GM19467 (cell line): ENCODE measurements around the gene UBFD1.
A peak's percentile ranks its signal among the peaks of the same experiment; 100 is the strongest.
"Not testable (repeated sequence)": the region's sequence is repeated elsewhere in the genome, so short reads cannot be mapped to it uniquely, and the experiment has no call there.

Experiments used
- ATAC-seq: cut with Tn5 transposase; IDR thresholded peaks from one replicate; pipeline ENCODE4 v1.9.1; 2021; ENCODE audit warnings: mild to moderate bottlenecking, moderate library complexity; ENCODE audit not compliant: unreplicated experiment

UBFD1 gene

GRCh38 chr16:23556881-23557778, at the start of gene UBFD1, which contains the start of gene EARS2:
Gene UBFD1, plus strand, starts transcription at chr16:23557727. Its CDS starts 16 bp downstream, at chr16:23557743.
Gene EARS2, minus strand, starts transcription at chr16:23557350. Its CDS starts 7 bp downstream, at chr16:23557343.
- ATAC-seq, result peak; percentile 85

- no peak for ATAC-seq
These were observed 48.7 kb upstream of the UBFD1 start for GRCh38 chr16:23508589-23509440.

- ATAC-seq, result no peak
These were observed 48.1 kb upstream of the UBFD1 start for GRCh38 chr16:23509441-23509754.

GRCh38 chr16:23509782-23510163, 47.8 kb upstream of the UBFD1 start:
- no peak for ATAC-seq

GRCh38 chr16:23510164-23510914, 47.2 kb upstream of the UBFD1 start, which contains the start of gene GGA2:
Gene GGA2, minus strand, starts transcription at chr16:23510494. Its CDS starts 83 bp downstream, at chr16:23510411.
- peak; percentile 74 for ATAC-seq

- not testable (repeated sequence) for ATAC-seq
These were observed 46.6 kb upstream of the UBFD1 start for GRCh38 chr16:23510915-23511270.

GRCh38 chr16:23511731-23512130, 45.8 kb upstream of the UBFD1 start:
- ATAC-seq, result no peak

- no peak for ATAC-seq
These were observed 45.3 kb upstream of the UBFD1 start for GRCh38 chr16:23512168-23512695.

- no peak for ATAC-seq
These were observed 43.0 kb upstream of the UBFD1 start for GRCh38 chr16:23514381-23515152.

- no peak for ATAC-seq
These were observed 41.6 kb upstream of the UBFD1 start for GRCh38 chr16:23515881-23516280.

GRCh38 chr16:23516366-23517137, 41.0 kb upstream of the UBFD1 start:
- no peak for ATAC-seq

- peak; percentile 59 for ATAC-seq
These were observed 39.1 kb upstream of the UBFD1 start for GRCh38 chr16:23518435-23518891.

GRCh38 chr16:23519282-23519681, 38.2 kb upstream of the UBFD1 start:
- ATAC-seq, result no peak

- no peak for ATAC-seq
These were observed 37.0 kb upstream of the UBFD1 start for GRCh38 chr16:23520500-23520899.

- ATAC-seq, result no peak
These were observed 36.3 kb upstream of the UBFD1 start for GRCh38 chr16:23521037-23521743.

GRCh38 chr16:23521965-23522364, 35.6 kb upstream of the UBFD1 start:
- ATAC-seq, result no peak

- no peak for ATAC-seq
These were observed 34.2 kb upstream of the UBFD1 start for GRCh38 chr16:23523321-23523720.

- no peak for ATAC-seq
These were observed 33.6 kb upstream of the UBFD1 start for GRCh38 chr16:23523876-23524385.
